OCI-LY1 (cell line): ENCODE data around the gene EPAS1.

Source experiments
- H2AFZ ChIP-seq: fragments of 200-600 bp; sonication (generic), shearing (Covaris generic); 2 replicates; pipeline ENCODE4 v1.6.0; 2014; ENCODE audit warnings: antibody characterized with exemption, mild to moderate bottlenecking, low read length
- H3F3A ChIP-seq: fragments of 200-600 bp; sonication (generic), shearing (Covaris generic); 2 replicates; pipeline ENCODE4 v1.6.0; 2014; ENCODE audit warnings: mild to moderate bottlenecking, antibody characterized with exemption, low read length, moderate library complexity; ENCODE audit not compliant: insufficient read depth
- H3K27ac ChIP-seq: fragments of 200-600 bp; sonication (generic); 2 replicates; pipeline ENCODE4 v1.5.1; 2014; ENCODE audit warnings: low read length, mixed run types, mild to moderate bottlenecking, low read depth; ENCODE audit not compliant: poor library complexity, severe bottlenecking
- H3K27me3 ChIP-seq: fragments of 200-600 bp; sonication (generic); 2 replicates; pipeline ENCODE4 v1.6.0; 2014; ENCODE audit warnings: antibody characterized with exemption, mild to moderate bottlenecking, low read length, moderate library complexity; ENCODE audit not compliant: insufficient read depth
- H3K36me3 ChIP-seq: fragments of 200-600 bp; sonication (generic); 2 replicates; pipeline ENCODE4 v1.6.1; 2014; ENCODE audit warnings: mild to moderate bottlenecking, antibody characterized with exemption, low read length, moderate library complexity, mixed read lengths; ENCODE audit not compliant: insufficient read depth
- H3K4me1 ChIP-seq: fragments of 200-600 bp; sonication (generic); 2 replicates; pipeline ENCODE4 v1.5.1; 2014; ENCODE audit warnings: mild to moderate bottlenecking, low read length, moderate library complexity; ENCODE audit not compliant: insufficient read depth, severe bottlenecking
- H3K4me2 ChIP-seq: fragments of 200-600 bp; sonication (generic), shearing (Covaris generic); 2 replicates; pipeline ENCODE4 v1.6.1; 2014; ENCODE audit warnings: low read length
- H3K4me3 ChIP-seq: fragments of 200-600 bp; sonication (generic); 2 replicates; pipeline ENCODE4 v1.5.1; 2014; ENCODE audit warnings: low read length, low read depth, mild to moderate bottlenecking, mixed read lengths; ENCODE audit not compliant: poor library complexity, severe bottlenecking
- H3K79me2 ChIP-seq: fragments of 200-600 bp; shearing (Covaris generic); 2 replicates; pipeline ENCODE4 v1.6.1; 2016; ENCODE audit warnings: mixed run types, low read length, mixed read lengths; ENCODE audit not compliant: insufficient read depth
- H3K9ac ChIP-seq: fragments of 200-600 bp; sonication (generic), shearing (Covaris generic); 2 replicates; pipeline ENCODE4 v1.6.1; 2014; ENCODE audit warnings: mild to moderate bottlenecking, low read length, mixed read lengths
- H3K9me2 ChIP-seq: fragments of 200-600 bp; sonication (generic), shearing (Covaris generic); 2 replicates; pipeline ENCODE4 v1.6.1; 2014; ENCODE audit warnings: low read depth, mild to moderate bottlenecking, low read length, mixed read lengths
- H3K9me3 ChIP-seq: fragments of 200-600 bp; shearing (Covaris generic); 2 replicates; pipeline ENCODE4 v1.6.1; 2014; ENCODE audit warnings: low read length, mixed read lengths
- H4K20me1 ChIP-seq: fragments of 200-600 bp; sonication (generic), shearing (Covaris generic); 2 replicates; pipeline ENCODE4 v1.6.0; 2016; ENCODE audit warnings: mild to moderate bottlenecking, low read length; ENCODE audit not compliant: insufficient read depth
- EZH2 ChIP-seq: fragments of 200-600 bp; sonication (generic), shearing (Covaris generic); IDR thresholded peaks from 2 replicates; pipeline ENCODE4 v1.8.0; 2017; ENCODE audit warnings: borderline replicate concordance, mixed run types, mild to moderate bottlenecking, antibody characterized with exemption, low read length, moderate library complexity, mixed read lengths
- TF ChIP-seq, protein P1 (sequence below): fragments of 200-600 bp; sonication (generic), shearing (Covaris generic); IDR thresholded peaks from 2 replicates; pipeline ENCODE4 v1.5.1; 2017; ENCODE audit warnings: mild to moderate bottlenecking, antibody characterized with exemption, low read length, moderate library complexity, mixed read lengths

EPAS1 gene

DNA sequence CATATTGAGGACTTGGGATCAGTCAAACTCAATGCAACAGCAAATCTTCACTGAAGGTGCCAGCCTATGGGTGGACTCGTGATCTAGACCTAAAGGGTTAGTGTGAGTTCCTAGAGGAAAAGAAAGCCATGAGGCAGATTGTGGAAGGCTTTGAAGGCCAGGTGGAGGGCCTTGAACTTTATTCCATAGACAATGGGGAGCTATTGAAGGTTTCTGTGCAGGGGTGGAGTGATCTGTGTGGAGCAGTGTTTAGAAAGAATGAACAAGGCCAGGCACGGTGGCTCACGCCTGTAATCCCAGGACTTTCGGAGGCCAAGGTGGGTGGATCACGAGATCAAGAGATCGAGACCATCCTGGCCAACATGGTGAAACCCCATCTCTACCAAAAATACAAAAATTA lies 61.5 kb downstream of the EPAS1 start:
- H3K4me3 ChIP-seq = no peak overlapping the region
- no peak overlapping the region for H3K4me2 ChIP-seq
- H3F3A ChIP-seq = no peaks in the 10 kb centered on the region
- H3K27ac ChIP-seq = no peak overlapping the region
- no peaks in the 10 kb centered on the region for H3K36me3 ChIP-seq
- H2AFZ ChIP-seq = no peak overlapping the region
- no peaks in the 10 kb centered on the region for H3K9me3 ChIP-seq
- H3K4me1 ChIP-seq = no peaks in the 10 kb centered on the region
- TF ChIP-seq, protein P1, sequence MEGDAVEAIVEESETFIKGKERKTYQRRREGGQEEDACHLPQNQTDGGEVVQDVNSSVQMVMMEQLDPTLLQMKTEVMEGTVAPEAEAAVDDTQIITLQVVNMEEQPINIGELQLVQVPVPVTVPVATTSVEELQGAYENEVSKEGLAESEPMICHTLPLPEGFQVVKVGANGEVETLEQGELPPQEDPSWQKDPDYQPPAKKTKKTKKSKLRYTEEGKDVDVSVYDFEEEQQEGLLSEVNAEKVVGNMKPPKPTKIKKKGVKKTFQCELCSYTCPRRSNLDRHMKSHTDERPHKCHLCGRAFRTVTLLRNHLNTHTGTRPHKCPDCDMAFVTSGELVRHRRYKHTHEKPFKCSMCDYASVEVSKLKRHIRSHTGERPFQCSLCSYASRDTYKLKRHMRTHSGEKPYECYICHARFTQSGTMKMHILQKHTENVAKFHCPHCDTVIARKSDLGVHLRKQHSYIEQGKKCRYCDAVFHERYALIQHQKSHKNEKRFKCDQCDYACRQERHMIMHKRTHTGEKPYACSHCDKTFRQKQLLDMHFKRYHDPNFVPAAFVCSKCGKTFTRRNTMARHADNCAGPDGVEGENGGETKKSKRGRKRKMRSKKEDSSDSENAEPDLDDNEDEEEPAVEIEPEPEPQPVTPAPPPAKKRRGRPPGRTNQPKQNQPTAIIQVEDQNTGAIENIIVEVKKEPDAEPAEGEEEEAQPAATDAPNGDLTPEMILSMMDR = no peak
- no peak for TF ChIP-seq EZH2
- no peaks in the 10 kb centered on the region for H4K20me1 ChIP-seq
- no peaks in the 10 kb centered on the region for H3K9me2 ChIP-seq
- no peaks in the 10 kb centered on the region for H3K27me3 ChIP-seq
- H3K79me2 ChIP-seq = no peaks in the 10 kb centered on the region
- H3K9ac ChIP-seq = no peak overlapping the region

- no peak overlapping the region for H3K9ac ChIP-seq
- no peaks in the 10 kb centered on the region for H3K9me2 ChIP-seq
- H3K27me3 ChIP-seq = no peaks in the 10 kb centered on the region
- no peaks in the 10 kb centered on the region for H3K36me3 ChIP-seq
- no peak overlapping the region for H3K4me3 ChIP-seq
- no peaks in the 10 kb centered on the region for H3K4me1 ChIP-seq
- no peaks in the 10 kb centered on the region for H3K79me2 ChIP-seq
- H3F3A ChIP-seq = no peaks in the 10 kb centered on the region
- H3K27ac ChIP-seq = no peak overlapping the region
- no peak overlapping the region for H2AFZ ChIP-seq
- TF ChIP-seq, protein P1 = no peak
- no peak for TF ChIP-seq EZH2
- H3K4me2 ChIP-seq = no peak overlapping the region
- H3K9me3 ChIP-seq = no peaks in the 10 kb centered on the region
- no peaks in the 10 kb centered on the region for H4K20me1 ChIP-seq
Observed at GRCh38 chr2:46360303-46360702, 63.1 kb downstream of the EPAS1 start.

- no peak overlapping the region for H3K27ac ChIP-seq
- no peaks in the 10 kb centered on the region for H3K9me3 ChIP-seq
- H3K27me3 ChIP-seq = no peaks in the 10 kb centered on the region
- no peak overlapping the region for H3K9ac ChIP-seq
- H2AFZ ChIP-seq = no peak overlapping the region
- H3K4me1 ChIP-seq = no peaks in the 10 kb centered on the region
- no peaks in the 10 kb centered on the region for H3K36me3 ChIP-seq
- no peaks in the 10 kb centered on the region for H4K20me1 ChIP-seq
- H3K4me3 ChIP-seq = no peak overlapping the region
- TF ChIP-seq, protein P1 = no peak
- TF ChIP-seq EZH2 = no peak
- H3F3A ChIP-seq = no peaks in the 10 kb centered on the region
- H3K9me2 ChIP-seq = no peaks in the 10 kb centered on the region
- no peak overlapping the region for H3K4me2 ChIP-seq
- no peaks in the 10 kb centered on the region for H3K79me2 ChIP-seq
Observed at GRCh38 chr2:46361920-46362666, 64.9 kb downstream of the EPAS1 start.
